ENCODE data around the gene DLL4. TPM values are rescaled to one million over a fixed set of nuclear protein-coding genes. Genes with fewer than 3 reads are reported as not detected.
A peak's percentile ranks its signal among the peaks of the same experiment; 100 is the strongest.
"Not testable (repeated sequence)": the region's sequence is repeated elsewhere in the genome, so short reads cannot be mapped to it uniquely, and the experiment has no call there.

Gene DLL4
- total RNA-seq, 5 donors from 2014 or later (not counting 1 experiment from before 2014, with no cell fraction given) = 0.12 to 0.25 (median 0.13) TPM; not detected in 2

GRCh38 chr15:40952301-40952900, 23.3 kb downstream of the DLL4 start:
- H3K36me3 ChIP-seq (ENCODE audit: control insufficient read depth in 2 of 2, extremely low read depth in 1 of 2, insufficient read depth in 1 of 2, low read length in 1 of 2) = no peaks in the 10 kb centered on the region
- POLR2A ChIA-PET = interaction anchor here in 1 of 2 donors (1.1 kb wide), 1 partner anchor 12 kb away, joined by 12 read pairs; no protein-coding TSS in a partner anchor
- peaks cover 11 to 21% (median 17%) of the 10 kb centered on the region in 3 donors for H3K4me1 Mint-ChIP-seq
- 62% methylated on average over 23 of the region's 23 CpGs for WGBS (ENCODE audit: insufficient coverage)
- H3K27me3 Mint-ChIP-seq = peaks cover 0 to 3% of the 10 kb centered on the region in 2 donors
- peak overlapping the region; percentile 78 to 85 for H3K4me3 ChIP-seq (ENCODE audit: control insufficient read depth in 1 of 2, extremely low read depth in 1 of 2, low read length in 1 of 2)
- peak overlapping the region; percentile 67 to 85 for H3K27ac Mint-ChIP-seq
- peak overlapping the region; percentile 89 to 92 (median 89) for H3K4me3 Mint-ChIP-seq
- H3K9me3 ChIP-seq = no peaks in the 10 kb centered on the region
- H3K9me3 Mint-ChIP-seq = no peaks in the 10 kb centered on the region
- CTCF ChIA-PET = interaction anchor here (0.5 to 2.1 kb wide), 7 partner anchors 10 to 149 kb away, joined by 3 to 10 read pairs (median 6); no protein-coding TSS in a partner anchor
- H3K36me3 Mint-ChIP-seq = no peaks in the 10 kb centered on the region
- H3K27me3 ChIP-seq (replicated peaks in 1 of 2; ENCODE audit: control insufficient read depth in 2 of 2, extremely low read depth in 1 of 2, insufficient read depth in 2 of 2, low read length in 1 of 2) = peaks cover 0 to 7% of the 10 kb centered on the region in 2 experiments
- DNase-seq (no peak), ATAC-seq (replicated peaks in 1 of 4) (no peak)
- peaks cover 7 to 19% of the 10 kb centered on the region in 2 experiments for H3K4me1 ChIP-seq (ENCODE audit: control insufficient read depth in 1 of 2, extremely low read depth in 1 of 2, insufficient read depth in 2 of 2, low read length in 2 of 2)
- no peak overlapping the region for H3K27ac ChIP-seq (ENCODE audit: low read length)

GRCh38 chr15:40952901-40953712, 24.0 kb downstream of the DLL4 start, which contains the start of gene CHAC1:
TSS of gene CHAC1 (plus strand) at chr15:40953471. CDS start at chr15:40953584, 113 bp downstream.
- Histone ChIP-seq H3K27ac (ENCODE audit: low read length) (no peak within 1 kb of the TSS), H3K36me3 (ENCODE audit: control insufficient read depth in 2 of 2, extremely low read depth in 1 of 2, insufficient read depth in 1 of 2, low read length in 1 of 2) (no peaks in the 10 kb centered on the region), H3K9me3 (no peaks in the 10 kb centered on the region), H3K4me3 (ENCODE audit: control insufficient read depth in 1 of 2, extremely low read depth in 1 of 2, low read length in 1 of 2) (peak within 1 kb of the TSS; percentile 78 to 85), H3K4me1 (ENCODE audit: control insufficient read depth in 1 of 2, extremely low read depth in 1 of 2, insufficient read depth in 2 of 2, low read length in 2 of 2) (peaks cover 7 to 19% of the 10 kb centered on the region in 2 experiments), H3K27me3 (replicated peaks in 1 of 2; ENCODE audit: control insufficient read depth in 2 of 2, extremely low read depth in 1 of 2, insufficient read depth in 2 of 2, low read length in 1 of 2) (peaks cover 0 to 12% of the 10 kb centered on the region in 2 experiments)
- Mint-ChIP-seq H3K4me1 (peaks cover 11 to 21% (median 17%) of the 10 kb centered on the region in 3 donors), H3K4me3 (peak within 1 kb of the TSS; percentile 89 to 92 (median 89)), H3K36me3 (no peaks in the 10 kb centered on the region), H3K27me3 (peaks cover 0 to 3% of the 10 kb centered on the region in 2 donors), H3K27ac (peak within 1 kb of the TSS; percentile 76 to 87), H3K9me3 (no peaks in the 10 kb centered on the region)
- POLR2A ChIA-PET = interaction anchor here in 1 of 2 donors (0.6 kb wide), 1 partner anchor 52 kb away, joined by 7 read pairs; no protein-coding TSS in a partner anchor
- CTCF ChIA-PET = interaction anchor here (0.5 to 2.1 kb wide), 7 partner anchors 11 to 137 kb away, joined by 3 to 10 read pairs (median 6); no protein-coding TSS in a partner anchor
- WGBS (ENCODE audit: insufficient coverage) = under 1% methylated on average over 70 of the region's 72 CpGs
- DNase-seq (peak; percentile 85 to 98 (median 93)), ATAC-seq (replicated peaks in 1 of 4) (peak; percentile 95 to 97 (median 97))

GRCh38 chr15:40953713-40954074, 24.6 kb downstream of the DLL4 start:
- Histone ChIP-seq H3K9me3 (no peaks in the 10 kb centered on the region), H3K27me3 (replicated peaks in 1 of 2; ENCODE audit: control insufficient read depth in 2 of 2, extremely low read depth in 1 of 2, insufficient read depth in 2 of 2, low read length in 1 of 2) (peaks cover 0 to 16% of the 10 kb centered on the region in 2 experiments), H3K36me3 (ENCODE audit: control insufficient read depth in 2 of 2, extremely low read depth in 1 of 2, insufficient read depth in 1 of 2, low read length in 1 of 2) (no peaks in the 10 kb centered on the region), H3K4me1 (ENCODE audit: control insufficient read depth in 1 of 2, extremely low read depth in 1 of 2, insufficient read depth in 2 of 2, low read length in 2 of 2) (peaks cover 7 to 19% of the 10 kb centered on the region in 2 experiments), H3K4me3 (ENCODE audit: control insufficient read depth in 1 of 2, extremely low read depth in 1 of 2, low read length in 1 of 2) (peak overlapping the region; percentile 78 to 85), H3K27ac (ENCODE audit: low read length) (no peak overlapping the region)
- ChIA-PET CTCF (interaction anchor here (0.6 to 2.1 kb wide), 6 partner anchors 11 to 136 kb away, joined by 3 to 10 read pairs (median 5); no protein-coding TSS in a partner anchor), POLR2A (interaction anchor here in 1 of 2 donors (0.6 kb wide), 1 partner anchor 53 kb away, joined by 7 read pairs; no protein-coding TSS in a partner anchor)
- peak in 3 of 4 experiments; percentile 1 to 7 (median 5) for ATAC-seq (replicated peaks in 1 of 4)
- no peak for DNase-seq
- H3K4me3 Mint-ChIP-seq = peak overlapping the region; percentile 89 to 92 (median 89)
- peaks cover 0 to 3% of the 10 kb centered on the region in 2 donors for H3K27me3 Mint-ChIP-seq
- no peaks in the 10 kb centered on the region for H3K36me3 Mint-ChIP-seq
- H3K27ac Mint-ChIP-seq = peak overlapping the region in 1 of 2 donors; percentile 87
- peaks cover 11 to 21% (median 17%) of the 10 kb centered on the region in 3 donors for H3K4me1 Mint-ChIP-seq
- no peaks in the 10 kb centered on the region for H3K9me3 Mint-ChIP-seq
- 16% methylated on average over 15 of the region's 17 CpGs for WGBS (ENCODE audit: insufficient coverage)

DNA sequence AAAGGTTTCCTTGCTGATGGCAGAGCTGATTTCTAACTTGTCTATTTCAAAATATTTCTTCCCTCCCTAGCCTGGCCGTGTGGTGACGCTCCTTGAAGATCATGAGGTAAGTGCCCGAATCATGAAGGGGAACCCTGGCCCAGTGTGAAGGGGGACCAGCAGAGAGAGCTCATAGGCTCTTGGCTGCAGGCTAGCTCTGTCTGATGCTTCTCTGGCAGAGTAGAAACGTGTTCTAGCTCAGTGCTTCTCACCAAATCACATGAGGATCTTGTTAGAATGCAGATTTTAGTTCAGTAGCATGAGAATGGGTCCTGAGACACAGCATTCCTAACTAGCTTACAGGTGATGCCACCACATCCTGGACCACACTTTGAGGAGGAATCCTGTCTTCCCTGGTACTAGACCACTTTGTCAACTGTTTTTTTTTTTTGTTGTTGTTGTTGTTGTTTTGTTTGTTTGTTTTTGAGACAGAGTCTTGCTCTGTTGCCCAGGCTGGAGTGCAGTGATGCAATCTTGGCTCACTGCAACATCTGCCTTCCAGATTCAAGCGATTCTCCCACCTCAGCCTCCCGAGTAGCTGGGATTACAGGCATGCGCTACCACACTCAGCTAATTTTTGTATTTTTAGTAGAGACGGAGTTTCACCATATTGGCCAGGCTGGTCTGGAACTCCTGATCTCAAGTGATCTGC, 25.2 kb downstream of the DLL4 start:
- Histone ChIP-seq H3K4me3 (ENCODE audit: control insufficient read depth in 1 of 2, extremely low read depth in 1 of 2, low read length in 1 of 2) (peak overlapping the region in 1 of 2 donors; percentile 78), H3K4me1 (ENCODE audit: control insufficient read depth in 1 of 2, extremely low read depth in 1 of 2, insufficient read depth in 2 of 2, low read length in 2 of 2) (peaks cover 7 to 19% of the 10 kb centered on the region in 2 experiments), H3K27me3 (replicated peaks in 1 of 2; ENCODE audit: control insufficient read depth in 2 of 2, extremely low read depth in 1 of 2, insufficient read depth in 2 of 2, low read length in 1 of 2) (peaks cover 0 to 17% of the 10 kb centered on the region in 2 experiments)
- DNase-seq; H3K36me3 ChIP-seq (ENCODE audit: control insufficient read depth in 2 of 2, extremely low read depth in 1 of 2, insufficient read depth in 1 of 2, low read length in 1 of 2); H3K9me3 ChIP-seq; H3K36me3 Mint-ChIP-seq; H3K9me3 Mint-ChIP-seq; ATAC-seq (replicated peaks in 1 of 4); H3K27ac ChIP-seq (ENCODE audit: low read length); H3K27me3 Mint-ChIP-seq: not testable (repeated sequence)
- Mint-ChIP-seq H3K4me1 (peaks cover 11 to 21% (median 17%) of the 10 kb centered on the region in 3 donors), H3K4me3 (peak overlapping the region; percentile 89 to 92 (median 89)), H3K27ac (peak overlapping the region in 1 of 2 donors; percentile 87)
- ChIA-PET CTCF (interaction anchor here (0.5 to 2.1 kb wide), 3 partner anchors 12 to 26 kb away, joined by 5 to 10 read pairs (median 7); no protein-coding TSS in a partner anchor), POLR2A (interaction anchor here (0.6 kb wide), 2 partner anchors 24 to 84 kb away, joined by 3 to 13 read pairs; no protein-coding TSS in a partner anchor)
- 69% methylated on average over 3 of the region's 8 CpGs for WGBS (ENCODE audit: insufficient coverage)

GRCh38 chr15:40955141-40955903, 26.2 kb downstream of the DLL4 start:
- H3K27me3 Mint-ChIP-seq = peaks cover 0 to 2% of the 10 kb centered on the region in 2 donors
- ChIA-PET CTCF (interaction anchor here in 1 of 2 donors (0.6 to 1.2 kb wide), 2 partner anchors 13 to 309 kb away, joined by 3 to 7 read pairs; no protein-coding TSS in a partner anchor), POLR2A (interaction anchor here in 1 of 2 donors (0.6 kb wide), 1 partner anchor 83 kb away, joined by 3 read pairs; no protein-coding TSS in a partner anchor)
- peak overlapping the region in 2 of 3 donors; percentile 89 to 92 for H3K4me3 Mint-ChIP-seq
- H3K4me1 Mint-ChIP-seq = peaks cover 17 to 21% (median 17%) of the 10 kb centered on the region in 3 donors
- Histone ChIP-seq H3K36me3 (ENCODE audit: control insufficient read depth in 2 of 2, extremely low read depth in 1 of 2, insufficient read depth in 1 of 2, low read length in 1 of 2) (no peaks in the 10 kb centered on the region), H3K27ac (ENCODE audit: low read length) (no peak overlapping the region), H3K9me3 (no peaks in the 10 kb centered on the region), H3K4me3 (ENCODE audit: control insufficient read depth in 1 of 2, extremely low read depth in 1 of 2, low read length in 1 of 2) (no peak overlapping the region), H3K4me1 (ENCODE audit: control insufficient read depth in 1 of 2, extremely low read depth in 1 of 2, insufficient read depth in 2 of 2, low read length in 2 of 2) (peaks cover 7 to 19% of the 10 kb centered on the region in 2 experiments), H3K27me3 (replicated peaks in 1 of 2; ENCODE audit: control insufficient read depth in 2 of 2, extremely low read depth in 1 of 2, insufficient read depth in 2 of 2, low read length in 1 of 2) (peaks cover 0 to 22% of the 10 kb centered on the region in 2 experiments)
- DNase-seq = no peak
- H3K9me3 Mint-ChIP-seq = no peaks in the 10 kb centered on the region
- no peak overlapping the region for H3K27ac Mint-ChIP-seq
- H3K36me3 Mint-ChIP-seq = no peaks in the 10 kb centered on the region
- no peak for ATAC-seq (replicated peaks in 1 of 4)
- 84% methylated on average over 18 of the region's 20 CpGs for WGBS (ENCODE audit: insufficient coverage)

Measured in T-cell (primary cell).